HFFc6 (cell line): ENCODE data around the gene HYOU1. TPM values are rescaled to one million over a fixed set of nuclear protein-coding genes. Genes with fewer than 3 reads are reported as not detected.
A peak's percentile ranks its signal among the peaks of the same experiment; 100 is the strongest.

Experiments used
- DNase-seq: peaks from one replicate; pipeline ENCODE4 v3.0.0-alpha.2; 2018
- H3K27ac Mint-ChIP-seq: 2 replicates; pipeline ENCODE4 v1.8.0; 2020; ENCODE audit warnings: mild to moderate bottlenecking, mixed read lengths
- H3K27me3 Mint-ChIP-seq: 2 replicates; pipeline ENCODE4 v1.8.0; 2021; ENCODE audit warnings: mild to moderate bottlenecking, moderate library complexity, mixed read lengths; ENCODE audit not compliant: insufficient read depth
- H3K36me3 Mint-ChIP-seq: 2 replicates; pipeline ENCODE4 v1.8.0; 2021; ENCODE audit warnings: low read depth, mixed read lengths
- H3K4me1 Mint-ChIP-seq: 2 replicates; pipeline ENCODE4 v1.8.0; 2020; ENCODE audit warnings: low read depth, mixed read lengths
- H3K4me3 Mint-ChIP-seq: 2 replicates; pipeline ENCODE4 v1.8.0; 2020; ENCODE audit warnings: mild to moderate bottlenecking, moderate library complexity, mixed read lengths
- H3K9me3 Mint-ChIP-seq: 2 replicates; pipeline ENCODE4 v1.8.0; 2020; ENCODE audit warnings: mild to moderate bottlenecking, mixed read lengths
- CTCF ChIP-seq: fragments of 200-600 bp; sonication (generic); IDR thresholded peaks from 2 replicates; pipeline ENCODE4 v1.5.0; 2021; ENCODE audit warnings: antibody characterized with exemption, mild to moderate bottlenecking
- total RNA-seq, 6 experiments: library from RNA; stranded (reverse); fragmentation: NEBNext Ultra II Directional; extraction: Animal tissue kit (Norgen Biotek cat#: 25700); gene quantifications; 2 replicates in 1 of 6; 3 replicates in 5 of 6; pipeline ENCODE4 v1.2.3, GENCODE V29; 2021

HYOU1 gene
- total RNA-seq, 6 experiments from 2014 or later = 141 to 180 (median 163) TPM

GRCh38 chr11:119084663-119085436 lies 27.8 kb upstream of the HYOU1 start, which contains the start of gene HMBS:
TSS of gene HMBS (plus strand) at chr11:119084881. CDS start at chr11:119085034, 153 bp downstream.
- Mint-ChIP-seq H3K4me3 (peak within 1 kb of the TSS; percentile 100), H3K4me1 (peaks cover 23% of the 10 kb centered on the region), H3K36me3 (peaks cover 13% of the 10 kb centered on the region; the same call in 1 of the 2 replicates), H3K27me3 (no peaks in the 10 kb centered on the region), H3K9me3 (no peaks in the 10 kb centered on the region), H3K27ac (peak within 1 kb of the TSS; percentile 96)
- TF ChIP-seq CTCF = no peak
- DNase-seq = peak; percentile 83

GRCh38 chr11:119081682-119082260 lies 24.8 kb upstream of the HYOU1 start:
- Mint-ChIP-seq H3K27me3 (no peaks in the 10 kb centered on the region; the same call in 1 of the 2 replicates), H3K4me1 (peaks cover 14% of the 10 kb centered on the region; the same call in 1 of the 2 replicates), H3K9me3 (no peaks in the 10 kb centered on the region), H3K27ac (no peak overlapping the region), H3K4me3 (no peak overlapping the region), H3K36me3 (peaks cover 29% of the 10 kb centered on the region; the same call in 1 of the 2 replicates)
- no peak for TF ChIP-seq CTCF
- no peak for DNase-seq

GRCh38 chr11:119078675-119079420 lies 21.8 kb upstream of the HYOU1 start:
- Mint-ChIP-seq H3K27ac (no peak overlapping the region), H3K4me3 (no peak overlapping the region), H3K9me3 (no peaks in the 10 kb centered on the region), H3K36me3 (peaks cover 29% of the 10 kb centered on the region; the same call in 1 of the 2 replicates), H3K27me3 (no peaks in the 10 kb centered on the region; the same call in 1 of the 2 replicates), H3K4me1 (no peaks in the 10 kb centered on the region)
- no peak for TF ChIP-seq CTCF
- DNase-seq = no peak

GRCh38 chr11:119077839-119078238 lies 20.8 kb upstream of the HYOU1 start:
- Mint-ChIP-seq H3K4me3 (no peak overlapping the region), H3K27me3 (no peaks in the 10 kb centered on the region; the same call in 1 of the 2 replicates), H3K9me3 (no peaks in the 10 kb centered on the region), H3K4me1 (no peaks in the 10 kb centered on the region), H3K36me3 (peaks cover 29% of the 10 kb centered on the region; the same call in 1 of the 2 replicates), H3K27ac (no peak overlapping the region)
- TF ChIP-seq CTCF = no peak
- no peak for DNase-seq
